Stomach (tissue), 4 donors: Measurements from ENCODE around the gene MICB.

ENCODE experiments used
- CTCF ChIP-seq, 7 experiments: fragments of 450-650 bp in 4 of 7; fragments of 200-600 bp in 3 of 7; sonication (generic) in 3 of 7; IDR thresholded peaks; one replicate each; pipeline ENCODE4 v1.5.1; 2016 to 2019; ENCODE audit warnings: antibody characterized with exemption in 7 of 7, control low read depth in 2 of 7, mild to moderate bottlenecking in 1 of 7
- EP300 ChIP-seq: sonication (generic); formaldehyde crosslinking; IDR thresholded peaks from one replicate; pipeline ENCODE4 v1.6.1; 2017; ENCODE audit warnings: antibody characterized with exemption
- POLR2A ChIP-seq, 4 donors: fragments of 450-650 bp; IDR thresholded peaks; one replicate each; pipeline ENCODE4 v1.6.1; 2016; ENCODE audit warnings: antibody characterized with exemption in 4 of 4, control low read depth in 2 of 4, mild to moderate bottlenecking in 1 of 4, moderate library complexity in 1 of 4
- POLR2AphosphoS5 ChIP-seq, 3 donors: sonication (generic); formaldehyde crosslinking; IDR thresholded peaks; one replicate each; pipeline ENCODE4 v1.6.1; 2016; ENCODE audit warnings: antibody characterized with exemption in 3 of 3

- no peak for TF ChIP-seq CTCF (IDR thresholded peaks at IDR 0.05)
- no peak for TF ChIP-seq POLR2A (IDR thresholded peaks at IDR 0.05)
- no peak for TF ChIP-seq POLR2AphosphoS5 (IDR thresholded peaks at IDR 0.05)
- TF ChIP-seq EP300, result no peak
Observed at GRCh38 chr6:31465185-31465536, 32.8 kb upstream of the MICB start.
